D721Med (cell line): ENCODE data around the gene MCM8.

Experiments used
- DNase-seq: peaks from one replicate; pipeline ENCODE4 v3.0.0; 2011; ENCODE audit warnings: low spot score; ENCODE audit not compliant: insufficient read length
- FAIRE-seq: peaks from 2 replicates; lab custom pipeline; 2011; peaks lifted over from hg19 to GRCh38; lab: Jason Lieb, UNC
- CTCF ChIP-seq: IDR thresholded peaks from 2 replicates; pipeline ENCODE4 v1.5.1; 2012; ENCODE audit warnings: mild to moderate bottlenecking, control low read depth; ENCODE audit not compliant: insufficient read depth; ENCODE audit errors: missing control alignments

MCM8 gene

GRCh38 chr20:5996765-5997164 is 46.3 kb downstream of the MCM8 start:
- FAIRE-seq (no peak), DNase-seq (no peak)

GRCh38 chr20:5999783-6000182 is 49.3 kb downstream of the MCM8 start:
- no peak for TF ChIP-seq CTCF
- DNase-seq: no peak
- FAIRE-seq: no peak

More at GRCh38 chr20:5996765-5997164, 46.3 kb downstream of the MCM8 start:
- TF ChIP-seq CTCF: no peak

- DNase-seq: no peak
- no peak for TF ChIP-seq CTCF
- no peak for FAIRE-seq
Measured at GRCh38 chr20:6000871-6001270, 50.4 kb downstream of the MCM8 start.

- FAIRE-seq: no peak
- TF ChIP-seq CTCF: no peak
Measured at GRCh38 chr20:6006603-6006949, 56.1 kb downstream of the MCM8 start.

GRCh38 chr20:6007094-6007528 is 56.7 kb downstream of the MCM8 start:
- FAIRE-seq (no peak), DNase-seq (no peak)
- TF ChIP-seq CTCF: no peak

More at GRCh38 chr20:6006603-6006949, 56.1 kb downstream of the MCM8 start:
- no peak for DNase-seq

GRCh38 chr20:6007529-6008103 is 57.2 kb downstream of the MCM8 start:
- FAIRE-seq (no peak), DNase-seq (no peak)
- no peak for TF ChIP-seq CTCF

- TF ChIP-seq CTCF: no peak
- FAIRE-seq (no peak), DNase-seq (no peak)
Measured at GRCh38 chr20:6008254-6008653, 57.8 kb downstream of the MCM8 start.
